Panc1 (cell line): ENCODE data around the gene TEX261. TPM values are rescaled to one million over a fixed set of nuclear protein-coding genes. Genes with fewer than 3 reads are reported as not detected.
"Not testable (repeated sequence)": the region's sequence is repeated elsewhere in the genome, so short reads cannot be mapped to it uniquely, and the experiment has no call there.

ENCODE experiments used
- ATAC-seq: fragments of 200-7000 bp; cut with Tn5 transposase; 2 replicates; pipeline ENCODE4 v1.9.1; 2020; ENCODE audit warnings: mild to moderate bottlenecking, moderate library complexity
- BruUV-seq: library from RNA; stranded (reverse); fragments of 400-500 nt; replicated peaks from 2 replicates; lab custom pipeline; 2021; lab: Mats Ljungman, UMichigan
- CTCF ChIA-PET: fragments of 300-600 bp; sonication (Branson Sonifier 250); formaldehyde crosslinking; loops from one replicate; lab custom pipeline; 2022; ENCODE audit warnings: antibody characterized with exemption; lab: Charles Lee
- POLR2A ChIA-PET: fragments of 300-600 bp; sonication (Branson Sonifier 250); formaldehyde crosslinking; loops from one replicate; lab custom pipeline; 2022; ENCODE audit warnings: antibody characterized with exemption; lab: Charles Lee
- DNase-seq: peaks from one replicate; pipeline ENCODE4 v3.0.0-alpha.2; 2010; ENCODE audit warnings: low read depth, low spot score
- H3K27ac ChIP-seq: 2 replicates; pipeline ENCODE4 v1.5.1; 2011; ENCODE audit warnings: mild to moderate bottlenecking, low read length, inconsistent platforms
- H3K27me3 ChIP-seq: fragments of 200-500 bp; sonication (Bioruptor generic); 2 replicates; pipeline ENCODE4 v1.6.0; 2014; ENCODE audit warnings: low read length, inconsistent platforms; ENCODE audit not compliant: control insufficient read depth, insufficient read depth
- H3K36me3 ChIP-seq: fragments of 200-500 bp; sonication (Bioruptor generic); 2 replicates; pipeline ENCODE4 v1.5.1; 2014; ENCODE audit warnings: inconsistent platforms, mild to moderate bottlenecking, low read length, moderate library complexity; ENCODE audit not compliant: control insufficient read depth, insufficient read depth
- H3K4me1 ChIP-seq: 2 replicates; pipeline ENCODE4 v1.5.1; 2011; ENCODE audit warnings: inconsistent platforms, mild to moderate bottlenecking, low read length, moderate library complexity; ENCODE audit not compliant: control insufficient read depth, insufficient read depth
- H3K4me3 ChIP-seq, 2 experiments: 2 replicates each; pipeline ENCODE4 v1.5.1; 2011 to 2012; ENCODE audit warnings: low read depth in 2 of 2, low read length in 2 of 2, mild to moderate bottlenecking in 2 of 2, inconsistent platforms in 1 of 2, moderate library complexity in 1 of 2
- H3K9me3 ChIP-seq: fragments of 200-500 bp; sonication (Bioruptor generic); 2 replicates; pipeline ENCODE4 v1.5.1; 2014; ENCODE audit warnings: low read depth, mild to moderate bottlenecking, inconsistent platforms, low read length, moderate library complexity; ENCODE audit not compliant: control insufficient read depth, insufficient read depth
- CTCF ChIP-seq: fragments of 450-650 bp; IDR thresholded peaks from 2 replicates; pipeline ENCODE4 v1.5.1; 2017; ENCODE audit warnings: mild to moderate bottlenecking
- POLR2AphosphoS5 ChIP-seq: IDR thresholded peaks from 2 replicates; pipeline ENCODE4 v1.6.1; 2012; ENCODE audit warnings: mild to moderate bottlenecking, low read depth, low read length, moderate library complexity
- REST ChIP-seq, 2 experiments: IDR thresholded peaks; 2 replicates each; pipeline ENCODE4 v1.6.1; 2011 to 2012; ENCODE audit warnings: low read depth in 2 of 2, control low read depth in 1 of 2, low read length in 1 of 2, mild to moderate bottlenecking in 1 of 2, moderate library complexity in 1 of 2; ENCODE audit not compliant: insufficient read depth in 1 of 2
- SIN3A ChIP-seq: IDR thresholded peaks from 2 replicates; pipeline ENCODE4 v1.6.1; 2012; ENCODE audit warnings: low read depth, mild to moderate bottlenecking, low read length, moderate library complexity, borderline replicate concordance; ENCODE audit not compliant: insufficient read depth
- TCF7L2 ChIP-seq: IDR thresholded peaks from 2 replicates; pipeline ENCODE4 v1.6.1; 2011; ENCODE audit warnings: mild to moderate bottlenecking, low read depth, low read length, inconsistent platforms
- in situ Hi-C: cut with HindIII; loops from 2 replicates; pipeline ENCODE4 v1.10.0; 2016; ENCODE audit warnings: low sequenced_read_pairs, low pct_unique_long_range_greater_than_20kb
- intact Hi-C: fragments of 100-400 bp; cut with micrococcal nuclease; formaldehyde crosslinking; loops from one replicate; pipeline ENCODE4 v1.10.0; 2022; ENCODE audit not compliant: unreplicated experiment
- total RNA-seq: library from RNA; stranded (reverse); gene quantifications from one replicate; pipeline ENCODE4 v1.2.1, GENCODE V29; 2021; ENCODE audit not compliant: unreplicated experiment

The TEX261 gene
- total RNA-seq, 1 experiment from 2014 or later: 64.9 TPM

GRCh38 chr2:71001592-71001927 is 6.9 kb upstream of the TEX261 start:
- H3K4me1 ChIP-seq: no peaks in the 10 kb centered on the region
- ChIA-PET CTCF (interaction anchor here (0.6 to 1.1 kb wide), 2 partner anchors 27 to 99 kb away, joined by 4 to 5 read pairs; no protein-coding TSS in a partner anchor), POLR2A (interaction anchor here (0.7 kb wide), 1 partner anchor 1614 kb away, joined by 3 read pairs; no protein-coding TSS in a partner anchor)
- intact Hi-C loops (no loop called here), in situ Hi-C loops (no loop called here)
- no peaks in the 10 kb centered on the region for H3K27me3 ChIP-seq
- DNase-seq (no peak), ATAC-seq (0 out of 2 replicates have a peak, but pooled peaks have one; percentile 20)
- H3K4me3 ChIP-seq: no peak overlapping the region
- BruUV-seq: no TSS peak
- no peak overlapping the region for H3K27ac ChIP-seq
- TF ChIP-seq SIN3A (no peak), REST (IDR thresholded peaks at IDR 0.05; ENCODE audit: insufficient read depth in 1 of 2, low read depth in 2 of 2, low read length in 1 of 2) (no peak), TCF7L2 (no peak), POLR2AphosphoS5 (no peak), CTCF (no peak)
- H3K9me3 ChIP-seq: no peaks in the 10 kb centered on the region
- H3K36me3 ChIP-seq: no peaks in the 10 kb centered on the region; the same call in 1 of the 2 replicates

GRCh38 chr2:71000780-71001591 is 6.3 kb upstream of the TEX261 start:
- CTCF ChIA-PET: interaction anchor here (0.6 to 1.1 kb wide), 2 partner anchors 27 to 100 kb away, joined by 4 to 5 read pairs; no protein-coding TSS in a partner anchor
- Histone ChIP-seq H3K27me3 (no peaks in the 10 kb centered on the region), H3K4me3 (peak overlapping the region; percentile 4 to 52; a peak in 3 of 4 replicates), H3K9me3 (no peaks in the 10 kb centered on the region), H3K27ac (peak overlapping the region; percentile 59; the same call in 1 of the 2 replicates), H3K36me3 (no peaks in the 10 kb centered on the region; the same call in 1 of the 2 replicates), H3K4me1 (no peaks in the 10 kb centered on the region)
- no TSS peak for BruUV-seq
- DNase-seq (no peak), ATAC-seq (peak; percentile 88)
- intact Hi-C loops (no loop called here), in situ Hi-C loops (no loop called here)
- TF ChIP-seq TCF7L2 (no peak), SIN3A (no peak), CTCF (peak; percentile 98), POLR2AphosphoS5 (no peak)
- POLR2A ChIA-PET: interaction anchor here (0.7 kb wide), 1 partner anchor 1613 kb away, joined by 3 read pairs; no protein-coding TSS in a partner anchor

GRCh38 chr2:70999931-71000330 is 5.3 kb upstream of the TEX261 start:
- H3K27ac ChIP-seq, in situ Hi-C loops, POLR2A ChIA-PET, BruUV-seq, H3K4me1 ChIP-seq, H3K27me3 ChIP-seq, H3K9me3 ChIP-seq, CTCF ChIA-PET, H3K36me3 ChIP-seq, ATAC-seq, intact Hi-C loops, DNase-seq, H3K4me3 ChIP-seq: not testable (repeated sequence)
